PC-9 (cell line): ENCODE data around the gene RASSF10. TPM values are rescaled to one million over a fixed set of nuclear protein-coding genes. Genes with fewer than 3 reads are reported as not detected.

Source experiments
- BruUV-seq: library from RNA; stranded (reverse); fragments of 400-500 nt; replicated peaks from 2 replicates; lab custom pipeline; 2021; lab: Mats Ljungman, UMichigan
- CTCF ChIA-PET: fragments of 300-600 bp; sonication (Branson Sonifier 250); formaldehyde crosslinking; loops from one replicate; lab custom pipeline; 2022; ENCODE audit warnings: antibody characterized with exemption; lab: Charles Lee
- POLR2A ChIA-PET: fragments of 300-600 bp; sonication (Branson Sonifier 250); formaldehyde crosslinking; loops from one replicate; lab custom pipeline; 2022; ENCODE audit warnings: antibody characterized with exemption; ENCODE audit not compliant: unreplicated experiment; lab: Charles Lee
- DNase-seq, 2 experiments: peaks; one replicate each; pipeline versions ENCODE4 v3.0.0 to v3.0.0-alpha.2; 2015 to 2022; ENCODE audit warnings: mixed read lengths in 1 of 2
- H2AFZ ChIP-seq: fragments of 200-600 bp; sonication (generic); 2 replicates; pipeline ENCODE4 v1.8.1; 2017; ENCODE audit warnings: antibody characterized with exemption
- H3F3A ChIP-seq: fragments of 200-600 bp; sonication (generic); 2 replicates; pipeline ENCODE4 v1.8.1; 2017; ENCODE audit warnings: antibody characterized with exemption, mild to moderate bottlenecking, low read depth; ENCODE audit not compliant: insufficient read depth
- H3K27ac ChIP-seq: fragments of 200-600 bp; sonication (generic); 2 replicates; pipeline ENCODE4 v1.6.1; 2016; ENCODE audit warnings: mixed run types
- H3K27me3 ChIP-seq: fragments of 200-600 bp; sonication (generic); 2 replicates; pipeline ENCODE4 v1.6.1; 2016; ENCODE audit warnings: low read depth, mixed run types; ENCODE audit not compliant: insufficient read depth
- H3K36me3 ChIP-seq: fragments of 200-600 bp; sonication (generic); 2 replicates; pipeline ENCODE4 v1.6.1; 2016; ENCODE audit warnings: low read depth, mixed run types
- H3K4me1 ChIP-seq: fragments of 200-600 bp; sonication (generic); replicated peaks from 2 replicates; pipeline ENCODE4 v1.6.1; 2016; ENCODE audit warnings: mixed run types; ENCODE audit not compliant: insufficient read depth
- H3K4me2 ChIP-seq: fragments of 200-600 bp; sonication (generic); 2 replicates; pipeline ENCODE4 v1.6.1; 2017; ENCODE audit warnings: mixed run types
- H3K4me3 ChIP-seq: fragments of 200-600 bp; sonication (generic); 2 replicates; pipeline ENCODE4 v1.6.1; 2016; ENCODE audit warnings: mixed run types
- H3K79me2 ChIP-seq: fragments of 200-600 bp; sonication (generic); 2 replicates; pipeline ENCODE4 v1.6.1; 2017; ENCODE audit warnings: low read depth, mixed run types
- H3K9me2 ChIP-seq: fragments of 200-600 bp; sonication (generic); 2 replicates; pipeline ENCODE4 v1.8.1; 2017; ENCODE audit warnings: mild to moderate bottlenecking; ENCODE audit not compliant: insufficient read depth
- H3K9me3 ChIP-seq: fragments of 200-600 bp; sonication (generic); 2 replicates; pipeline ENCODE4 v1.8.1; 2016; ENCODE audit warnings: low read depth; ENCODE audit not compliant: insufficient read depth
- H4K20me1 ChIP-seq: fragments of 200-600 bp; sonication (generic); 2 replicates; pipeline ENCODE4 v1.8.1; 2017; ENCODE audit not compliant: insufficient read depth
- EZH2 ChIP-seq: fragments of 200-600 bp; sonication (generic); IDR thresholded peaks from 2 replicates; pipeline ENCODE4 v1.8.0; 2017; ENCODE audit warnings: antibody characterized with exemption, low read depth
- intact Hi-C: fragments of 100-400 bp; cut with micrococcal nuclease; formaldehyde crosslinking; loops from one replicate; pipeline ENCODE4 v1.10.0; 2022; ENCODE audit not compliant: unreplicated experiment
- total RNA-seq: library from RNA; stranded (reverse); gene quantifications from 2 replicates; pipeline ENCODE4 v1.2.3, GENCODE V29; 2021
- TF ChIP-seq, protein P1 (sequence below): fragments of 200-600 bp; sonication (generic); conservative IDR thresholded peaks from 2 replicates; pipeline ENCODE4 v1.6.1; 2017; ENCODE audit warnings: mixed run types, antibody characterized with exemption, mild to moderate bottlenecking, moderate library complexity

Gene RASSF10
- total RNA-seq, 1 experiment from 2014 or later = 0.35 TPM

DNA sequence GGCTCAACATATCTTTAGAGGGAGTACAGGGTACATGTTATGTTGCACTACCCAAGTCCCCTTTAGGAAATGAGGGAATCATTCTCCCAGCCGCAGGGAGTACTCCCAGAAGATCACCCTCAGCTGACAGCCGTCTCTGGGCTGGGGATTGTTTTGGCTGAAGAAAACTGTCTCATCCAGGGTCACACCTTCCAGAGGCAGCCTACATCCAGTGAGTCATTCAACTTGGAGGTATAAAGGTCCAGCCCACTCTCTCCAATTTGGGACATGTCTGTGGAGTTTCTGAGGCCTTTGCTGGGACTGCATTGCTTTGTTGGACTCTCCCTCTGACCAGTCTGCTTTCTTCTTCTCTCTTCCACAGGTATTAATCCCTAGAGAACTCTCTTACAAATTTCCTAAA lies 42.1 kb downstream of the RASSF10 start:
- no peak overlapping the region for H2AFZ ChIP-seq
- H3K4me2 ChIP-seq = peak overlapping the region; percentile 45
- ChIA-PET POLR2A (interaction anchor here (0.6 kb wide), 1 partner anchor 287 kb away, joined by 4 read pairs; no protein-coding TSS in a partner anchor), CTCF (interaction anchor here (0.5 kb wide), 1 partner anchor 95 kb away, joined by 12 read pairs; no protein-coding TSS in a partner anchor)
- no peak for TF ChIP-seq EZH2
- TF ChIP-seq, protein P1, sequence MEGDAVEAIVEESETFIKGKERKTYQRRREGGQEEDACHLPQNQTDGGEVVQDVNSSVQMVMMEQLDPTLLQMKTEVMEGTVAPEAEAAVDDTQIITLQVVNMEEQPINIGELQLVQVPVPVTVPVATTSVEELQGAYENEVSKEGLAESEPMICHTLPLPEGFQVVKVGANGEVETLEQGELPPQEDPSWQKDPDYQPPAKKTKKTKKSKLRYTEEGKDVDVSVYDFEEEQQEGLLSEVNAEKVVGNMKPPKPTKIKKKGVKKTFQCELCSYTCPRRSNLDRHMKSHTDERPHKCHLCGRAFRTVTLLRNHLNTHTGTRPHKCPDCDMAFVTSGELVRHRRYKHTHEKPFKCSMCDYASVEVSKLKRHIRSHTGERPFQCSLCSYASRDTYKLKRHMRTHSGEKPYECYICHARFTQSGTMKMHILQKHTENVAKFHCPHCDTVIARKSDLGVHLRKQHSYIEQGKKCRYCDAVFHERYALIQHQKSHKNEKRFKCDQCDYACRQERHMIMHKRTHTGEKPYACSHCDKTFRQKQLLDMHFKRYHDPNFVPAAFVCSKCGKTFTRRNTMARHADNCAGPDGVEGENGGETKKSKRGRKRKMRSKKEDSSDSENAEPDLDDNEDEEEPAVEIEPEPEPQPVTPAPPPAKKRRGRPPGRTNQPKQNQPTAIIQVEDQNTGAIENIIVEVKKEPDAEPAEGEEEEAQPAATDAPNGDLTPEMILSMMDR = no peak
- H3K79me2 ChIP-seq = no peaks in the 10 kb centered on the region
- H4K20me1 ChIP-seq = no peaks in the 10 kb centered on the region
- H3K36me3 ChIP-seq = no peaks in the 10 kb centered on the region
- DNase-seq = peak in 1 of 2 experiments; percentile 40
- H3F3A ChIP-seq = peaks cover 10% of the 10 kb centered on the region; the same call in 1 of the 2 replicates
- H3K9me3 ChIP-seq = no peaks in the 10 kb centered on the region
- intact Hi-C loops = loop anchor here (10.0 kb wide), 1 partner anchor 284 kb away; no protein-coding TSS in a partner anchor
- H3K4me3 ChIP-seq = no peak overlapping the region
- BruUV-seq = no TSS peak
- no peak overlapping the region for H3K27ac ChIP-seq
- H3K27me3 ChIP-seq = no peaks in the 10 kb centered on the region
- no peaks in the 10 kb centered on the region for H3K9me2 ChIP-seq
- H3K4me1 ChIP-seq = peaks cover 31% of the 10 kb centered on the region

DNA sequence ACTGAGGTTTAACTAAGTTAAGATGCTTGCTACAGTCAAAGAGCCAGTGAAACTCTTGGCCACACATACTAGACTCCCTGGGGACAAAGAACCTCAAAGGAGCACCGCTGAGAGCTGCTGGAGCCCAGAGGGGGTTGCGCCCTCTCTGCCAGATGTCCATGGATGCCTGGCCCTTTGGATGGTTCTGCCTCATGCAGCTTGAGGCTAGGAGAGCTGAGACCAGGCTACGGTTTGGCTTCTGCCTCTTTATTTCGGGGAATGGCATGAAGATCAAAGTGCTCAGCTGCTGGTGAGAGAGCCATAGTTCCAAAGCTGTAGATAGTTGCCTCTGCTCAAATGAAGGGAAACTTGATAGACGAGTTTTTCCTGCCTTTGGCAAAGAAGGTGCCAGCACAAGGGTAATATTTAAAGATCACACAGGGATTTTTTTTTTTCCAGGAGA lies 43.0 kb downstream of the RASSF10 start:
- no peaks in the 10 kb centered on the region for H3K9me2 ChIP-seq
- no peaks in the 10 kb centered on the region for H4K20me1 ChIP-seq
- H3K9me3 ChIP-seq = no peaks in the 10 kb centered on the region
- no TSS peak for BruUV-seq
- POLR2A ChIA-PET = no interaction called here
- H3K4me3 ChIP-seq = no peak overlapping the region
- no peaks in the 10 kb centered on the region for H3K79me2 ChIP-seq
- intact Hi-C loops = loop anchor here (10.0 kb wide), 1 partner anchor 283 kb away; no protein-coding TSS in a partner anchor
- H2AFZ ChIP-seq = no peak overlapping the region
- H3K27me3 ChIP-seq = no peaks in the 10 kb centered on the region
- H3F3A ChIP-seq = peaks cover 10% of the 10 kb centered on the region; the same call in 1 of the 2 replicates
- peaks cover 31% of the 10 kb centered on the region for H3K4me1 ChIP-seq
- H3K4me2 ChIP-seq = peak overlapping the region; percentile 45
- CTCF ChIA-PET = no interaction called here
- H3K36me3 ChIP-seq = no peaks in the 10 kb centered on the region
- H3K27ac ChIP-seq = 0 out of 2 replicates have a peak overlapping the region, but pooled peaks have one; percentile 11
- DNase-seq = peak; percentile 18 to 78
- TF ChIP-seq, protein P1 = no peak
- no peak for TF ChIP-seq EZH2

DNA sequence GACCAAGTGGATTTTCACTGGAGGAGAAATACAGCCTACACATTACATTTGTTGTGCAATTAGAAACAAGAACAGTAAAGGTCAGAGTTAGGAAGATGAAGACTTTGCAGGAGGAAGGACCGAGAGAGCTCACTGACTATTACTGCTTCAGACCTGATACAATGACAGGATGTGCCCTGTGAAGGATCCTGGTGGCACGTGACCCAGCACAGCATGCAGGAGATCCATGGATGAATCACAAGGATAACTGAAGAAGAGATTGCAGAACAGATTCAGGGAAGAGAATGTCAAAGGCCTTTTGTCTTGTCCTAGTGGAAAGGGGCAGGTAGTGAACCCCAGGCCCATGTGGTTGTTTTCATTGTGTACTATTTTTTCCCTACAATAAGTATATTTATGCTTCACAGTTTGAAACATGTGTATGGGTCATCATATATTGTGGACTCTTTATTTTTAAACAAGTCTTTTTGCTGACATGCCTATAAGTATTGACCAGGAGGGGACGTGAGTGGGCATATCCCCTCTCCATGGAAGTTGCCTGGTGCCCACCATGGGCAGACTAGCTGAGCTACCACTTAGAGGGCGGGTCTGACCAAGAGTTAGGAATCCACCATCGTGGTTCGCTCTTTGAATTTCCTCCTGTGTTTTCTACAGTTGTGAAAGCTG lies 44.3 kb downstream of the RASSF10 start:
- no peak for DNase-seq

More for the DNA sequence above, 44.3 kb downstream of the RASSF10 start:
- POLR2A ChIA-PET = interaction anchor here (0.6 kb wide), 1 partner anchor 155 kb away, joined by 3 read pairs; no protein-coding TSS in a partner anchor
- intact Hi-C loops = loop anchor here (10.0 kb wide), 1 partner anchor 281 kb away; no protein-coding TSS in a partner anchor
- Histone ChIP-seq H3K9me3 (no peaks in the 10 kb centered on the region), H3K9me2 (no peaks in the 10 kb centered on the region), H3K36me3 (no peaks in the 10 kb centered on the region), H2AFZ (no peak overlapping the region), H3K79me2 (no peaks in the 10 kb centered on the region), H3F3A (peaks cover 10% of the 10 kb centered on the region; the same call in 1 of the 2 replicates), H3K27ac (no peak overlapping the region), H3K27me3 (no peaks in the 10 kb centered on the region), H3K4me2 (peak overlapping the region; percentile 45; the same call in 1 of the 2 replicates), H3K4me3 (no peak overlapping the region), H4K20me1 (no peaks in the 10 kb centered on the region), H3K4me1 (peaks cover 31% of the 10 kb centered on the region)
- CTCF ChIA-PET = no interaction called here
- no TSS peak for BruUV-seq
- TF ChIP-seq, protein P1 = no peak
- TF ChIP-seq EZH2 = no peak
